22Rv1 (cell line): ENCODE measurements around the gene ATP1B3.

Experiments
- ZFX ChIP-seq: fragments of 450-650 bp; IDR thresholded peaks from 2 replicates; pipeline ENCODE4 v1.6.1; 2017; ENCODE audit warnings: antibody characterized with exemption, borderline replicate concordance
- TF ChIP-seq, protein P1 (sequence below): fragments of 450-650 bp; IDR thresholded peaks from 2 replicates; pipeline ENCODE4 v1.5.1; 2017; ENCODE audit warnings: mild to moderate bottlenecking

DNA sequence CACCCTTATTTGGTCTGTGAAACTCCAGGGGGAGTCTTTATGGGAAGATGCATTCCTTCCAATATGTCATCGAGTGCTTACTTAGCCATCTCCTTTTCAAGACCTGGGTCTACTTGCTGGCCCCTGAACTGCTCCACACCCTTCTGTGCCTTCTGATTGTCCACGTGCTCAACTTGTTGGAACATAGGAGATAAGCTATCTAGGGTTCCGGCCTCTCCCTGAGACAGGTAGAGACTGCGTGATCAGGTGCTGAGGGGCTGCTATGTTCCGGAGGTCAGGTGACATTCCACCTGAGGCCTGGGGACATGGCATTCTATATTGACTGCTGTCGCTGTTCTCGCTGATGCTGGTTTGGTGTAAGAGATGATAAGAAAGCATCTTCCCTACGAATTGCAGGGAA is 65.6 kb downstream of the ATP1B3 start:
- TF ChIP-seq, protein P1, sequence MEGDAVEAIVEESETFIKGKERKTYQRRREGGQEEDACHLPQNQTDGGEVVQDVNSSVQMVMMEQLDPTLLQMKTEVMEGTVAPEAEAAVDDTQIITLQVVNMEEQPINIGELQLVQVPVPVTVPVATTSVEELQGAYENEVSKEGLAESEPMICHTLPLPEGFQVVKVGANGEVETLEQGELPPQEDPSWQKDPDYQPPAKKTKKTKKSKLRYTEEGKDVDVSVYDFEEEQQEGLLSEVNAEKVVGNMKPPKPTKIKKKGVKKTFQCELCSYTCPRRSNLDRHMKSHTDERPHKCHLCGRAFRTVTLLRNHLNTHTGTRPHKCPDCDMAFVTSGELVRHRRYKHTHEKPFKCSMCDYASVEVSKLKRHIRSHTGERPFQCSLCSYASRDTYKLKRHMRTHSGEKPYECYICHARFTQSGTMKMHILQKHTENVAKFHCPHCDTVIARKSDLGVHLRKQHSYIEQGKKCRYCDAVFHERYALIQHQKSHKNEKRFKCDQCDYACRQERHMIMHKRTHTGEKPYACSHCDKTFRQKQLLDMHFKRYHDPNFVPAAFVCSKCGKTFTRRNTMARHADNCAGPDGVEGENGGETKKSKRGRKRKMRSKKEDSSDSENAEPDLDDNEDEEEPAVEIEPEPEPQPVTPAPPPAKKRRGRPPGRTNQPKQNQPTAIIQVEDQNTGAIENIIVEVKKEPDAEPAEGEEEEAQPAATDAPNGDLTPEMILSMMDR, result no peak
- no peak for TF ChIP-seq ZFX
